Measurements from ENCODE around the gene MEFV.
"Not testable (repeated sequence)": the region's sequence is repeated elsewhere in the genome, so short reads cannot be mapped to it uniquely, and the experiment has no call there.

The MEFV gene

GRCh38 chr16:3215601-3216262 is 40.7 kb downstream of the MEFV start:
- DNase-seq: no peak

- no peak for DNase-seq
Measured at GRCh38 chr16:3214904-3215600, 41.4 kb downstream of the MEFV start.

- no peak for DNase-seq
Measured at GRCh38 chr16:3212567-3212966, 43.9 kb downstream of the MEFV start.

DNA sequence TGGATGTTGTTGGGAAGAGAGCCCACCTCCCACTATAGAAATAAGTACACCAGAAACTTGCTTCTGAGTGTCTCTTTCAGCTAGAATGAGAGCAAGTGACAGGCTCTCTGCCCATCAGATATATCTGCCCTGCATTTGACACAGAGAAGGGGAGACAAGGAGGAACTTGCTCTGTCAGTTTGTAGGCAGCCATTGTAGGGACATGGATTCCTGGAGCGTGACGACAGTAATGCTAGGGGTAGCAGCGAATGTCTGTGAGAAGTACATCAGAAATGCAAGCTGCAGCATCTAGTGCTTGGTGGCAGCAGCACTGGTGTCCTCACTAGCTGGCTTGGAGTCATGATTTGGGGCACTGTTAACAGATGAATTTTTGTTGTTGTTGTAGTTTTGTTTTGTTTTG is 44.4 kb downstream of the MEFV start:
- DNase-seq: no peak

DNA sequence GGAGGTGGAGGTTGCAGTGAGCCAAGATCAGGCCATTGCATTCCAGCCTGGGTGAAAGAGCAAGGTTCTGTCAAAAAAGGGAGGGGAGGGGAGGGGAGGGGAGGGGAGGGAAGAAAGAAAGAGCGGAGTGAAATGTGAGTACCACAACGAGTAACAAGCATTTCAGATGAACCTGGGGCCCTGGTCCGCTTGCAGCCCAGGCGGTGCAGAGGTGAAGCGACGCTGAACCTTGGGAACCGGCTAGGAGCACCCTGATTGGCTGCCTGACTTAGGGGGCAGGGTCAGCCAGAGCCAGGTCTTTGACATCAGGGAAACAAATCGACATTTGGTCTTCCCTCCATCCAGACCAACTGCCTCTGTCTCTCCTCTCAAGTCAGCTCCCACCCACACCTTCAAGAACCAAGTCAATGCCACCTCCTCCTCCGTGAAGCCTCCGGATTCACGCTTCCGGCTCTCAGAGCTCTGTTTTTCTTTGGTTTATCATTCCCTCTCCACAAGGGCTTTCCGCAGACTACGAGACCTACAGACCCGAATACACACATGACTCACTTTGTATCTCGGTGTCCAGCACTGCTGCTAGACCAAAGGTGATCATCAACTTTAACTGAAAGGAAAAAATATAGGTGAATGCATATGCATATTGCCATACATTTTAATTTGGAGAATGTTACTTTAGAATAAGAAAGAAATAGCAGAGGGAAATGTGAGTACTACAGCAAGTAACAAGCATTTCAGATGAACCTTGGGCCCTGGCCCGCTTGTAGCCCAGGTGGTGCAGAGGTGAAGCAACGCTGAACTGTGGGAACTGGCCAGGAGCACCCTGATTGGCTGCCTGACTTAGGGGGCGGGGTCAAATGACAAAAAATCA is 49.1 kb downstream of the MEFV start:
- no peak for DNase-seq

- DNase-seq: not testable (repeated sequence)
Measured at GRCh38 chr16:3205939-3206338, 50.5 kb downstream of the MEFV start.

DNA sequence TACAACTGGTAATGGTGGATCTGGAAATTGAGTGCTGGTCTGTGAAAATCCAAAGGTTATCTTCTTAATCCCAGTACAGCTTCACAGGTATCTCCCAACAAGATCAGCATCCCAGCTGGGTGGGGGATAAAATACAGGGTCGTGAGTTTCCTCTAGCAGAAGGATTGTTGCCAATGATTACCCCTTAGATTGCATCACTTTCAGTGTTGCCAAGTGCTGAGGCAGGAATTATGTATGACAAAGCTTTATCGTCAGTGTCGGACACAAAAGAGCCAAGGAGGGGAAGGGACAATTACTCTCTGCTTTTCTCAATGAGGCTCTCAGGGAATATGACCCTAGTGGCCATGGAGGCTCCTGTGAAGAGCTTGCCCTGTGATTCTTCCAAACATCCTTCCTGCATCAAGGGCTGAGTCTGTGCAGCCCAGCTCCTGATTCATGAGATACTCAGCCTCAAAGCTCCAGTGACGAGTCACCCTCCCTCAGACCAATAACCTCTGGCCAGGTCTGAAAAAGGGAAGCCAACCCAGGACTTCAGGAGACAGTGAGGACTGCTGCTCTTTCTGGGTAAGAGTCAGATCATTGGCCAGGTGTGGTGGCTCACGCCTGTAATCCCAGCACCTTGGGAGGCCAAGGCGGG is 53.4 kb downstream of the MEFV start:
- no peak for DNase-seq

GRCh38 chr16:3198334-3199072 is 57.9 kb downstream of the MEFV start:
- DNase-seq: no peak

GRCh38 chr16:3197694-3198333 is 58.6 kb downstream of the MEFV start:
- not testable (repeated sequence) for DNase-seq

- DNase-seq: no peak
Measured at GRCh38 chr16:3195975-3196374, 60.5 kb downstream of the MEFV start.

DNA sequence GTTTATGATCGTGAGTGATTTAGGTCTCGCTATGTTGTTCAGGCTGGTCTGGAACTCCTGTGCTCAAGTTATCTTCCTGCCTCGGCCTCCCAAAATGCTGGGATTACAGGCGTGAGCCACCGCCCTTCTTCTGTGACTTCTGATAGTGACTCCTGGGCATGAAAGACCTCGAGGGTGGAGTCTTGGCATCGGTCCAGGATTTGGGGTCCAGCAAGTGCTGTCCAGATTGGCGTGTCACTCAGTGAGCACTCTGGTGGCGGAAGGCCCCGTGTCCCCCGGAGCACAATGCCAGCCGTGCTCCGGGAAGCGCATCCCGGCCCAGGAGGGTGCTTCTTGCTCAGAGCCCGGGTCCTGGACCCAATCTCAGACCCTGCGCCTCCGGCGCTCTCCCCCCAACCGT is 61.6 kb downstream of the MEFV start:
- no peak for DNase-seq

DNA sequence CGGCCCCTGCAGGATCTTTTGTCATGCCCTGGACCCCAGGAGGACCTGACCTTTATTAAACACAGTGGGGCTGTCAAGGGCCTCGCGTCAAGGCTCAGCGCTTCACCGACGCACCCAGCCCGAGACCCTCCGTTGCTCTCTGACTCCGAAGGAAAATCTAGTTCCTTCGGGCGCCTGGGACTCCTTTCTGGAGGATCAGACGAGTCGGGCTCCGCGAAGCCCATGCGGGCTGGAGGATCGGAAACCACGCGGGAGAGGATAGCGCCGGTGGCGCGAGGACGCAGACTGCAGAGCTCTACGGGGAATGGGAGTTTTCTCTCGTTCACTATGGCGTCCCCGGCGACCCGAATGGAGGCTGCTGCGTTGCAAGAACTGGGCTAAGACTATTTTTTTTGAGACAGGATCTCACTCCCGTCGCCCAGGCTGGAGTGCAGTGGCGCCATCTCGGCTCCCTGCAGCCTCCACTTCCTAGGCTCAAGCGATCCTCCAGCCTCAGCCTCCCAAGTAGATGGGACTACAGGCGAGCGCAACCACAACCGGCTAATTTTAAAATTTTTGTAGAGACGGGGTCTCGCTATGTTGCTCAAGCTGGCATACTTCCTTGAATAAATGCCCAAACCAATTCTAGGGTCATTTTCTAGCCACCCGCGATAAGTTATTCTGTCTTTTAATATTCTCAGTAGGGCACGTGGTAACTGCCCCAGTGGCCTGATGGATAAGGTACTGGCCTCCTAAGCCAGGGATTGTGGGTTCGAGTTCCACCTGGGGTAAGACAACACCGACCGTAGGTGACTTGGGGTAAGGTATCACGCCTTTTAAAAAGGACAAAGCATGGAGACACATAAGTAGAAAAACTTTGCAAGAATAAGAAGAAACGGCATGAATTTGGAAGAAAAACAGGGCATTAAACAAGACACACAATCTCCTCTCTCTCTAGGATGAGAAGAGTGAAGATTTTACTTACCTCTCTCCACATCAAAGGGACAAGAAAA is 62.9 kb downstream of the MEFV start:
- DNase-seq: no peak

DNA sequence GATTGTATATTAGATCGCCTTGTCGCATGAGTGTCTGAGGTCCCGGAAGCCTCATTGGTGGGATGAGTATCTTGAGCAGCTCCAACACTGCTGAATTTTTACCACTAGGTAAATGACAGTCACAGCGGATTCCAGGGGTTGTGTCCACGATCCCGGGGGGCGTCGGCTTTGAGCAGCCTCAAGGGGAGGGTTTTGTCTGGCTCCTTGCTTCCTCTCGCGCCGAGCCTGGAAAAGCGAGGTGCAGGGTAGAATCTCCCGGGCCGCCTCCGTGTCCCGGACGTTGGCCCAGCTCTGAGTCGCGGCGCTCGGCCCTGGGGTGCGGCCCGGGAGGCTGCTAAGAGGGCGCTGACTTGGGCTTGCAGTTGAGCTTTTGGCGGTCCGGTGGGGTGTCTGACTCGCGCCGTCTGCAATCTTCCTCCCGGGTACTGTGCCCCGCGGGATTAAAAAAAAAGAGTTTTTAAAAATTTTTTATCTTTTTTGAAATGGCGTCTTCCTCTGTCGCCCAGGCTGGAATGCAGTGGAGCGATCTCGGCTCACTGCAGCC is 63.9 kb downstream of the MEFV start:
- DNase-seq: no peak
